Retinal pigment epithelial cell (primary cell): ENCODE results near the gene HSBP1.
A peak's percentile ranks its signal among the peaks of the same experiment; 100 is the strongest.

ENCODE experiments used
- DNase-seq: peaks from one replicate; pipeline ENCODE4 v3.0.0-alpha.2; 2010; ENCODE audit warnings: low read depth
- H3K4me3 ChIP-seq: 2 replicates; pipeline ENCODE4 v1.5.1; 2011; ENCODE audit warnings: mild to moderate bottlenecking, low read length, control low read depth, moderate library complexity
- CTCF ChIP-seq: conservative IDR thresholded peaks from 2 replicates; pipeline ENCODE4 v1.5.1; 2011; ENCODE audit warnings: low read depth, low read length, control low read depth, inconsistent platforms

The HSBP1 gene

GRCh38 chr16:83809092-83809491, 1.3 kb downstream of the HSBP1 start:
- no peak for TF ChIP-seq CTCF
- H3K4me3 ChIP-seq = peak overlapping the region; percentile 87
- DNase-seq = no peak

- no peak for DNase-seq
- no peak for TF ChIP-seq CTCF
- H3K4me3 ChIP-seq = no peak overlapping the region
These were observed 3.1 kb downstream of the HSBP1 start for GRCh38 chr16:83810901-83811300.

- H3K4me3 ChIP-seq = peak overlapping the region; percentile 32
- TF ChIP-seq CTCF = no peak
- peak; percentile 86 for DNase-seq
These were observed 6.3 kb downstream of the HSBP1 start for GRCh38 chr16:83813823-83814658.

GRCh38 chr16:83814659-83814985, 6.8 kb downstream of the HSBP1 start:
- peak; percentile 22 for DNase-seq
- peak overlapping the region; percentile 32 for H3K4me3 ChIP-seq
- TF ChIP-seq CTCF = no peak

- DNase-seq = no peak
- H3K4me3 ChIP-seq = no peak overlapping the region
- no peak for TF ChIP-seq CTCF
These were observed 9.2 kb downstream of the HSBP1 start for GRCh38 chr16:83817022-83817421.

GRCh38 chr16:83818276-83818675, 10.5 kb downstream of the HSBP1 start:
- DNase-seq = no peak
- TF ChIP-seq CTCF = no peak
- H3K4me3 ChIP-seq = no peak overlapping the region

- no peak overlapping the region for H3K4me3 ChIP-seq
- DNase-seq = no peak
- TF ChIP-seq CTCF = no peak
These were observed 11.6 kb downstream of the HSBP1 start for GRCh38 chr16:83819361-83819760.
